ENCODE data around the gene ZNF516.

ZNF516 gene

GRCh38 chr18:76506974-76507764 lies 12.1 kb upstream of the ZNF516 start:
- DNase-seq (ENCODE audit: low read depth), result no peak

GRCh38 chr18:76506395-76506794 lies 11.4 kb upstream of the ZNF516 start:
- no peak for DNase-seq (ENCODE audit: low read depth)

- DNase-seq (ENCODE audit: low read depth), result no peak
These were observed 10.6 kb upstream of the ZNF516 start for GRCh38 chr18:76505614-76506013.

DNA sequence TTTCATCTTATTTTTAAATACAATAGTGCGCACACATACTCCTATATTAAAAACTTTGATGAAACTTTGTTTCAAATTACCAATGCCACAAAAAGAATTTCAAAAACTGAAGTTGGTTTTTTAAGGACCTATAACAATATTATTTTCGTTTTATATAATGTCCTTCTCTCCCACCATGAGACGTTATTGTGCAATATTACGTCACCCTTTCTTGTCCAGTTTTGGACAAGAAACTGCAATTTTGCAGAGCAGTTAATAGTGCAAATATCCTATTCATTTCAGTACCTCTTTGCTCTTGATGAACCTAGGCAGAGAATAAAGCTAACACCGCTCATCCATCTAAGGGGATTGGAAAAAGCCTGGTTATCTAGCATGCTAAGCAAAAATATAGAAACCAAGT lies 9.7 kb upstream of the ZNF516 start:
- no peak for DNase-seq (ENCODE audit: low read depth)

DNA sequence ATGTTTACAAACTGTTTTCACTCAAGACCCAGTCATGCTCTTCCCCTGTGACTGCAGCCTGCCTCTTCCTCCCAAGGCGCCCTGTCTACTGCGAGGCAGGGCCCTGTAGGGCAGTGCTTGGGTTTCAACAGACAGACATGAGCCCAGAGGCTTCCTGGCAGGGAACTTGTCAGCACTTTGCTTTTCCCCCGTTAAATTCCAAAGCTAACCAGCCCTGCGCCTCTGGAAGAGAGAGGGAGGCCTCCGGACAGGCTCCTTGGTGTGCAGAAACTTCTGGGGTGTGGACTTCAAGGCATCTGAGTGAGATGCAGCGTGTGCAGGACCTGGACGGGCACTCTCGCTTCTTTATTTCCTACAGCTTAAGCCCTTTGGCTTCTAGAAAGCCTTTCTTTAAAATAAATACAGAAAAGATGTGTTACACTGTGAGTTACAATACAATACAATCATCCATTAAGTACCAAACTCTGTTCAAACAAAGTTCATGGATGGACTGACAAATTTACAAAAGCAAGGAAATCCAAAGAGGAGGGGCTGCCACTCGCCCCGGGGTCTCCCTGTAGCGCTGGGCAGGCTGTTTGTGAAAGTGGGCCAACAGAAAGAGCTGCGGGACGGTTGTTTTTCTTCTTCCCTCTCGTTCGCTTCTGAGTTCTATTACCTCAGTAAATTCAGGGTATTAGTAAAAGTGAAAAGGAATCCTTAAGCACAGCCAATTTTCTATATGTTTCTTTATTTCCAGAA lies 8.8 kb upstream of the ZNF516 start:
- DNase-seq (ENCODE audit: low read depth), result no peak

GRCh38 chr18:76502551-76502950 lies 7.5 kb upstream of the ZNF516 start:
- DNase-seq (ENCODE audit: low read depth), result no peak

DNA sequence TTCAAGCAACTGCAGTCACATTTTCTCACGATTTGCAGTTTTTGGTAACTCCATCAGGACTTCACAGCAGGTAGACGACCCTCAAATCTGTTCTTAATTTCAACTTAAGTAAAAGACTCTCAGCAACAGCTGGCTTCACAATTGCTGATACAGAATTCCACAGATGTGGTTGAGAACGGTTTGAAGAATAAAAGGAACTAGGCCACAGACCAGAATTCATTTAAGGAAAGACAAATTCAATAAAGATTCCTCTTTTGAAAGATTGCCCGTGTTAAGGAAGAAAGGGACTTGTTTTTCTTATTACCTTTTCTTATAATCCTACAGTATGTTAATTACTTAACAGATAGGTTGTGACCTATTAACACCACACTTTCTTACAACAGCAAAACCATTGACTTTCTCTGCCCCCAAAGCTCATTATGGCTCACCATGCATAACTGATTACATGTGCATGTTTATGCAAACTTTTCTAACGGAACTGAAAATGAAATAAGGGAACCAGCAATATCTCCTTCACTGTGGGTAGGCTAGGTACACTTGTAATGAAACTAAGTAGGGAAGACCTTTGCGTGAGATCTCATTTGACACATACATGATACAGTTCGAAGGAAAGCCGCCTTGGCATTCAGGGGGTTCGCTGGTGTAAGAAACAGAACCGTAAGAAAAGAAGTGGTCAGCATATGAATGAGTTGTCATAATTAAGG lies 4.7 kb upstream of the ZNF516 start:
- DNase-seq (ENCODE audit: low read depth), result no peak

DNA sequence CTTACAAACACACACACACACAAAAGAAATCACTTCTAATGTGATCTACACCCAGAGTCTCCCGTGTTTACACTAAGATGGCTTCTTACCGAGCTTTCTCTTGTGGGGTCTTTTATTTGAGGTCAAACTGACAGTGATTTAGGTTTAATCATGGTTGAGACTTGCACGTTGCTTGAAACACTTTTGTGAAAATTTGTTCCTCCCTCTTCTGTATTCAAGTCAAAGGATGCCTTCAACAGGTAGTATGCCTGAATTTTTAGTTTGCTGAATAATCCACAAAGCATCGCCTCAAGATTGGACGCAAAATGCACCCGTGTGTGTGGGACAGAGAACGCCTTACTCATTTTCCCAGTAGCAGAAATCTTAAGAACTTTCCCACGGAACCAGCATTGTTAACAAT lies 4.0 kb upstream of the ZNF516 start:
- no peak for DNase-seq (ENCODE audit: low read depth)

- no peak for DNase-seq (ENCODE audit: low read depth)
These were observed 3.0 kb upstream of the ZNF516 start for GRCh38 chr18:76498064-76498463.

GRCh38 chr18:76497021-76497420 lies 2.0 kb upstream of the ZNF516 start:
- DNase-seq (ENCODE audit: low read depth), result no peak

- DNase-seq (ENCODE audit: low read depth), result no peak
These were observed 1.3 kb upstream of the ZNF516 start for GRCh38 chr18:76496194-76496890.

DNA sequence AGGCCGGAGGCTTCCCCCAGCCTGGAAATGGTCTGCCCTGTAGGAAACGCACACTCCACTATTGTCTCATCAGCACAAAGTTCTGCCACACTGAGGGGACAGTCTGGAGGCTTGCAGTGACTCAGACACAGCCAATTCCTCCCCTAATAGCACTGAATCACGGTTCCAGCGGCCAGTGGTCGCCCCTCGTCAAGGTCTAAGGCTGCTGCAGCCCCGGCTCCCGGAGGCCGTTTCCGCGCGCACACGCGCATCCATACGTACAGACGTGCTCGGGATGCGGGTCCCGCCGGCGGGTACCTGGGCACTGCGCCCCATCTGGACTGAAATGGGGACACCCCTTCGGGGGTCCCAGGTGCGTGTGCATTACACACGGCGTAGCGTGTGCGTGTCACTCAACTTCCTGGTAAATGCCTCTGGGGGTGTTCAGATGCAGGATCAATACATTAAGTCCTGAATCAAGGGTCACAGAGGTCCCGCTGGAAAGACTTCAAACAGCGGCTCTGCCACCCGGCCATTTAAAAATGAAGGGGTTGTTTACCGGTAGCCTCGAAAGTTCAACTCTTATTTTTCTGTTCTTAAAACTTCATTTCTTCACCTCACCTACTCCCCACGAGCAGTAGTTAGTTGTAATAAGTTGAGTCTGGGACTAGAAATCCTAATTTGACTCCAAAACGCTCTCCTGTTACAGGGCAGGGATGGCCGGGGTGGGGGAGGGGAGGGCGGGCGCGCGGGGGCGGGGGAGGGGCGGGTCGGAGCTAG lies 572 bp upstream of the ZNF516 start:
- DNase-seq (ENCODE audit: low read depth), result no peak

GRCh38 chr18:76494231-76495005 lies 624 bp downstream of the ZNF516 start:
- DNase-seq (ENCODE audit: low read depth), result no peak

DNA sequence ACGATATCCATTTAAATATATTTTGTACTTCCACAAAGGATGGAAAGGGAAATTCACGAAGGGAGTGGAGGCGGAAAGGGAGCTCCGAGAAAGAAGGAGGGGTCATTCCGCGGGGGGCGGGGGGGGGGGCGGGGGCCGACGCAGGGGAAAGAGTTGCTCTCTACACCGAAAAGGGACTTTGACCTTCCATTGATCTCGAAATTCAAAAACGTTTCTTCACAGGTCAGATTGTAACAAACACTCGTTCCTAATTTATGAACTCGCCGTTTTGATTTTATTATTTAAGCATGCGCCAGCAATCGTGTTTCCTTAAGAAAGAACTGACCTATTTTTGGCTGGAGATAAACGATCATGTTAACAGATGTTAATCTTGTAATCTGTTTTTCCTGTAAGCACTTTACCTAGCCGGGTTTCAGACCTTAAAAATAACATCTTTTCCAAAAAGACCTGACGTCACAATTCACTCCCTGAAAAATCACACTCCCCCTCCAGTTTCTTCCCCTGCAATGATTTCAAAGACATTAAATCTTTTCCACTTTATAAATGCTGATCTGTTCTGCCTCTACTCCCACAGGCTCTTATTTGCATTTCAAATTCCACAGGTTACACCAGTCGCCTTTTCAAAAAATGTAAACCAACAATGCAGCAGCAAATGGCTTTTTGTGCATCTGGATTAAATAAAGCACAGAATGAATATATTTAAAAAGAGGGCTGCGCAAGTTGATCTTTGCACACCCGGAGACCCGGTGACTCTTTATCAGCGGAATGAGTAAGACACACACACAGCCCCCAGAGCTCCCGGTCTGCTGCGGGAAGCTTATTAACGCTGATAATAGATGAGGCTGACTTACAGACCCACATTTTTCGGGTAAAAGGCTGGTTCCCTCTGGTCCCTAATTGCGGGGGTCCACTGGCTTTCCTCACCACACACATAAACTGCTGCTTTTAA lies 1.6 kb downstream of the ZNF516 start:
- DNase-seq (ENCODE audit: low read depth), result no peak

DNA sequence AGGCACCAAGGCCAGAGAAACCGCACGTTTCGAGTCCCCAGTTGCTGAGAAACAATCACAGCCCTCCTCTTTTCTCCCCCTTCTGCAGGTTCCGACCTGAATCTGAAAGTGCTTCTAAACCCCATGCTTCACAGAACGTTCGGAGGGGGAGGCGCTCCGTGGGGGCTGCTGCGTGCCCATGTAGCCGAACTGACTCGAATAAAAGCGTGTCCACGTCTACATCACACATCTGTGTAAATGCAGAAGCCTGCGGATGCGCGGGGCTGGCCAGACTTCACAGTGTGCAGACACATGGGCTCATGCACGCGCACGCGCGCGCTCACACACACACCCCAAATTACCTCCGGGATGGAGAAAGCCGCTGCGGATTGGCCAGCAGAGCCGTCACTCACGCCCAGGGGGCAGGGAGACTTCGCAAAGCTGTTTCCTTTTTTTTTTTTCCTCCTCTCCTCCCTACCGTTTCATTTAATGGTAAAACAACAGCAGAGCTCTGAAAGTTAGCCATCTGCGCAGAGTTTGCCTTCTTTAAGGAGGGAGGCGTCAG lies 2.3 kb downstream of the ZNF516 start:
- peak; percentile 100 for DNase-seq (ENCODE audit: low read depth)

- DNase-seq (ENCODE audit: low read depth), result no peak
These were observed 3.0 kb downstream of the ZNF516 start for GRCh38 chr18:76491776-76492668.

DNA sequence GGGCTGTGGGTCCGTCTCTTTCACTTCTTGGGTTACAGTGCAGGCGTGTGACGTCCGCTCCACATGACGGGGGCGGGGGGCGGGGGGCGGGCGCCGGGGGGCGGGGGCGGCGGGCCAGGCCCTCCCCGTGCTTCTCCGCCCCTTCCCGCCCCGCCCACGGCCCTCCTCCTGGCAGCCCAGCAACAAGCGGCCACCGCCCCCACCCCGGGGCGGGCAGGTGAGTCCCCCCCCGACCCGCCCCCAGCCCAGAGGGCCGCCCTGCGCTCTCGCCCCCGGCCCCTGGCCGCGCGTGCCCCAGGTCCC lies 3.6 kb downstream of the ZNF516 start:
- no peak for DNase-seq (ENCODE audit: low read depth)

GRCh38 chr18:76490670-76491472 lies 4.2 kb downstream of the ZNF516 start:
- DNase-seq (ENCODE audit: low read depth), result no peak

All from stimulated activated CD8-positive, alpha-beta memory T cell treated with anti-CD3 and anti-CD28 coated beads, Interleukin-7, amount 100 ng/mL, for 24 hours (primary cell).